SIG-M5 treated with dmso at 0.1 percent for 504 hours (cell line): ENCODE data around the gene GAPVD1.
A peak's percentile ranks its signal among the peaks of the same experiment; 100 is the strongest.
"Not testable (repeated sequence)": the region's sequence is repeated elsewhere in the genome, so short reads cannot be mapped to it uniquely, and the experiment has no call there.

ENCODE experiments used
- DNase-seq: peaks from one replicate; lab custom pipeline; 2025; ENCODE audit not compliant: unreplicated experiment; lab: John Stamatoyannopoulos, UW

Gene GAPVD1

DNA sequence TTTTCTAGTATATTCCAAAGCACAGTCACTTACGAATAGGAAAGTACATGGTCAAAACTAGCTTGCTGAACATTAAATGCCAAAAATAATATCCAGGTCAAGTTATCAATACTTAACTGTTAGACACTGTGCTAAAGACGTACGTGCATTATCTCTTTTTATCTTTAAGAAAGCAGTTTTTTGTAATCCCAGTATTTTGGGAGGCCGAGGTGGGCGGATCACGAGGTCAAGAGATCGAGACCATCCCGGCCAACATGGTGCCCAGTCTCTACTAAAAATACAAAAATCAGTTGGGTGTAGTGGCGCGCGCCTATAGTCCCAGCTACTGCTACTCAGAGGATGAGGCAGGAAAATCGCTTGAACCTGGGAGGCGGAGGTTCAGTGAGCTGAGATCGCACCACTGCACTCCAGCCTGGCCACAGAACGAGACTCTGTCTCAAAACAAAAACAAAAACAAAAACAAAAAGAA is 17.8 kb upstream of the GAPVD1 start:
- no peak for DNase-seq

DNA sequence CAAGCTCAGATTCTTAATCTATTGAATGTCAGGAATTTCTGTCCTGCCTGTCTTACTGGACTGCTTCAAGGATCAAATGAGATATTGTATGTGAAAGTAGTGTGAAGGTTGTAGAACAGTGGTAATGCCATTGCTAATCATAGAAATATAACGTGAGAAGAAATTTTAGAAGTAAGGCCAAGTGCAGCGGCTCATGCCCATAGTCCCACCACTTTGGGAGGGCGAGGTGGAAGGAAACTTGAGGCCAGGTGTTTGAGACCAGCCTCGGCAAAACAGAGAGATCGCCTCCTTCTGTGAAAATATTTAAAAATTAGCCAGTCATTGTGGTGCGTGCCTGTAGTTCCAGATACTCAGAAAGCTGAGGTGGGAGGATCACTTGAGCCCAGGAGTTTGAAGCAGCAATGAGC is 15.4 kb upstream of the GAPVD1 start:
- no peak for DNase-seq

DNA sequence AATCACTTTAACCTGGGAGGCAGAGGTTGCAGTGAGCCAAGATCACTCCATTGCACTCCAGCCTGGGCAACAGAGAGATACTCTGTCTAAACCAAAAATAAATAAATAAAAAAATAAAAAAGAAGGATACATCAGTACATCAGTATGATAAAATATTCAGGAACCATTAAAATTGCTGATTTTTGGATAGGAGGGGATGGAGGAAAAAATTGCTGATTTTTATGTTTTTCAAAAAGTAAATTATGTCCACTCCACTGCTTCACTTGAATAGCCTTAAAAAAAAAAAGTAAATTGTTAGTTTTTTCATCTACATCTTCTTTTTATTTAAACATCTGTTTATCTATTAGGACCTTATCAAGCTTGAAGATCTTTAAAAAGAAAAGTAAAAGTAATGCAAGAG is 7.4 kb upstream of the GAPVD1 start:
- no peak for DNase-seq

GRCh38 chr9:125255781-125256391 is 5.7 kb upstream of the GAPVD1 start:
- DNase-seq = no peak

DNA sequence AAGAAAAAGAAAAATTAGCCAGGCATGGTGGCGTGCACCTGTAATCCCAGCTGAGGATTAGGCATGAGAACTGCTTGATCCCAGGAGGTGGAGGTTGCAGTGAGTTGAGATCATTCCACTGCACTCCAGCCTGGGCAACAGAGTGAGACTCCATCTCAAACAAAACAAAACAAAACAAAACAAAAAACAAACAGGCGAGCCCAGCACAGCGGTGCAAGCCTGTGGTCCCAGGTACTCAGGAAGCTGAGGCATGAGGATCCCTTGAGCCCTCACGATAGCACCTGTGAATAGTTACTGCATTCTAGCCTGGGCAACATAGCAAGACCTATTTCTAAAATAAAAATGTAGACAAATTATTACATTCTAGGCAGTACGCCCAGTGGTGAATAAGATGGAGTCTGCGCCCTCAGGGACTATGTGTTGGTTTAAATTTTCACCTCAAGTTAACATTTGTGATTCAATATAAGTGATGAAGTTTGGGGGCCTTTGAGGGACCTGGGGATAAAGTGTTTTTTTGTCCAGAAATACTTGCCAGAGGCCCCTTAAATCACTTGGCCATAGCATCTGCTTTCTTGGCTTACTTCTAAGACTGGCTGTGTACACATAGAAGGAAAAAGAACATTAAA is 3.4 kb upstream of the GAPVD1 start:
- no peak for DNase-seq

- DNase-seq = peak; percentile 88
These were observed 2.6 kb upstream of the GAPVD1 start for GRCh38 chr9:125258832-125259534.

DNA sequence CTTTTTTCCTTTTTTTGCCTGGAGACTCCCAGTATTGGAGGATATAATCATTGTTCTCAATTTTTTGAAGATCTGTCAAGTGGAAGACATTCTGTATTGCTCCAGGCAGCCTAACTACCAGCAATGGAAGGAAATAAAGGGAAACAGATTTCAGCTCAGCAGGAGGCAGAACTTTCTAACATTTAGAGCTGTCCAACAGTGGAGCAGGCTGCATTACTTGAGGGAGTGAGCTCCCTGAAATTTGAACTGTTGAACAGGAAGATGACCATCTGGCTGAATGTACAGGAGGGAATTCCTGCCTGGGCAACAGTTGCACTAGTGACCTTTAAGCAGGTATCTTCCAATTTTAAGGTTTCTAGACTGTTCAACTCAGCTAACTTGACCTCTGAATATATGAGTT is 1.1 kb upstream of the GAPVD1 start:
- DNase-seq = no peak

GRCh38 chr9:125262294-125262991 is 817 bp downstream of the GAPVD1 start:
- peak; percentile 23 for DNase-seq

GRCh38 chr9:125264068-125264467 is 2.4 kb downstream of the GAPVD1 start:
- DNase-seq = not testable (repeated sequence)

DNA sequence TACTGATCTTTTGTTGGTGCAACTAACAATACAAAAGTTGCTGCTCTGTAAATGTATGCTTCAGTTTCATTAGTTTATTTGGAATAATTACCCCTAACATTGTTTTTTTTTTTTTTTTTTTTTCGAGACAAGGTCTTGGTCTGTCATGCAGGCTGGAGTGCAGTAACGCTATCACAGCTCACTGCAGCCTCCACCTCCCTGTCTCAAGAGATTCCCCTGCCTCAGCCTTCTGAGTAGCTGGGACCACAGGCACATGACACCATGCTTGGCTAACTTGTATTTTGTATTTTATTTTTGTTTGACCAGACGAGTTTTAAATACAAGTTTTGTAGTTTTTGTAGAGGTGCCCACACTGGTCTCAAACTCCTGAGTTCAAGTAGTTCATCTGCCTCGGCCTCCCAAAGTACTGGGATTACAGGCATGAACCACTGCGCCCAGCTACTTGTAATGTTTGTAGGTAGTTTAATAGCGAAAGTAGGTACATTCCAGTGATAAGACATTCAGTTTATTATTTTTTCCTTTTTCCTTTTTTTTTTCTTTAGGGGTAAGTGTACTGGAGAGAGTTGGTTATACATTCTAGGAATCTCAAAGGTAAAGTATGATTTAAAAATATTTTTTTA is 6.9 kb downstream of the GAPVD1 start:
- DNase-seq = no peak

DNA sequence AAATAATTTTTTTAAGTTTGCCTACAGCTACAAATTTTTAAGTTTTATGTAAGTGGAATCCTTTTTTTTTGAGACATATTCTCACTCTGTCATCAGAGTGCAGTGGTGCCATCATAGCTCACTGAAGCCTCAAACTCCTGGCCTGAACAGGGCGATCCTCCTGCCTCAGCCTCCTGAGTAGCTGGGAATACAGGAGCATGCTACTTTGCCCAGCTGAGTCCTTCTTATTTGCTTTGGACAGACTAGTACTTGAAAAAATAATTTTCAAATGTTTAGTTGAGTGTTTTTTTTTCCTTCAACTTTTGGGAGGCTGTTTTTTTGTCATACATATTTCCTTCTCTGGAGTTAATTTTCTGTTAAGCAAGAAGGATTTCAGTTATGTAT is 7.4 kb downstream of the GAPVD1 start:
- DNase-seq = no peak

GRCh38 chr9:125271081-125271480 is 9.5 kb downstream of the GAPVD1 start:
- DNase-seq = no peak

DNA sequence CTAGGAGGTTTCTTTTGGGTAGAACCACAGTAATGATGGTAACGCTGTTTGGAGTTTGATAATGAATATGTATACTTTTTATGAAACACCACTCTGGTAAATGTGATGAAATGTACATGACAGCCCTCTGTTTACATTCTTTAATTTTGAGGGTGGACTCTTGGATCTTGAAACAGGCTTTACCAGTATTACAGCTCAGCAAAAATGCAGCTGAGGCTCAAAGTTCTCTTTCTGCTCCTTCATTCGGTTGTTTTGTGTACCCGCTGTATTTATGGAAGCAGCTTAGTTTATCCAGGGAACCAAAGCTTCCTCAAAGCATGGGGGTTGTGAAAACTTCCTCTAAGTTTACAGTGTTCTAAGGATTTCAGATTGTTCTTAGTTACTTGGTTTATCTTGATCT is 11.1 kb downstream of the GAPVD1 start:
- peak; percentile 44 for DNase-seq

DNA sequence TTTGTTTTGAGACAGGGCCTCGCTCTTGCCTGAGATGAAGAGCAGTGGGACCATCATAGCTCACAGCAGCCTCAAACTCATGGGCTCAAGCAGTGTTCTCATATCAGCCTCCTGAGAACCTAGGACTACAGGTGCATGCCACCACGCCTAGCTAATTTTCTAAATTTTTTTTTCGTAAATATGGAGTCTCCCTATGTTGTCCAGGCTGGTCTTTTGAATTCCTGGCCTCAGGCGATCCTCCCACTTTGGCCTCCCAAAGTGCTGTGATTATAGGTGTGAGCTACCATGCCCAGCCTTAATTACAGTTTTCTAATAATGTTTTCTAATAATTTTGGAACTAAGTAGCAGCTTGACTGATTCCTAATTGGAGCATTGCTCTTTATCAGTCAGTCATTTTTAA is 15.1 kb downstream of the GAPVD1 start:
- DNase-seq = no peak

DNA sequence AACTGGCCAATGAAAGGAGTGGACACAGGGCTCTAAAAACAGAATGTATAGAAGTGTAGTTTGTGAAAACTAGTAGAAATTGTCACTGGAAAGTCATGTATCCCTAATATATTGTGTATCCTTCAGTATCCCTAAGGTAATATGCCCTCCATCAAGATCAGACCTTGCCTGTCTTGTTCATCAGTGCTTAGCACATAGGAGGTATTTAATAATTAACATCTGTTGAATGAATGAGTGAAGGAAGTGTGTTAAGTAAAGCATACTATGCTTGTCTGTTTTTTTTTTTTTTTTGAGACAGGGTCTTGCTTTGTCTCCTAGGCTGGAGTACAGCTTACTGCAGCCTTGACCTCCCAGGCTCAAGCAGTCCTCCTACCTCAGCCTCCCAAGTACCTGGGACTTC is 15.8 kb downstream of the GAPVD1 start:
- no peak for DNase-seq

DNA sequence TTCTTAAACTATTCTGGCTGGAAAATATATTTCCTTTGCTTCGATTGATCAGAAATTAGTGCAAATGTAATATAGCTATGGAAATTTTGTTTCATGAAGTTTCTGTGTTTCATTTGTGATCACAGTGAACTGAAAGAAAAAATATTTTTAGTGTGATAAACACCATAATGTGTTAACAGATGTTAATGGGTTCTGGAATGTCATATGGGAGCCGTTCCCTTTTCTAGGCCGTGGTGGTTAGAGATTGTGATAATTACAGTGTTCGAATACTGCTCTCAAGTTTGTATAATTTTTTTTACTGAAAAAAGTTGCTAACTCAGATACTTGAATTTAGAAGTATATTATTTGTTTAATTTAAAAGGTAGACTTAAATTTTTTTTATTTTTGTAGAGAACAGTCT is 19.3 kb downstream of the GAPVD1 start:
- no peak for DNase-seq

DNA sequence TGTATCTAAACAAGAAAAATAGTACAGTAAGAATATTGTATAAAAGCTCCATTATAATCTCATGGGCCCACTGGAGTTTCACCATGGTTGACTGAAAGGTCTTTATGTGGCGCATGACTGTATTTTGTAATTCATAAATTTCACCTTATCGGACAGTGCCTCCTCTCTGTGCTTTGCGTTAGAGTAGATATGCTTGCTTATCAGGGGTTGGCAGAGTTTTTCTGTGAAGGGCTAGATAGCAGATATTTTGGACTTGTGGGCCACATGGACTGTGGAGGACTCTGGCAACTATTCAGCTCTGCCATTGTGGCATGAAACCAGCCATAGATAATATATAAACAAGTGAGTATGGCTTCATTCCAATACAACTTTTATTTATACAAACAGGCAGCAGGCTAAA is 23.2 kb downstream of the GAPVD1 start:
- DNase-seq = no peak

DNA sequence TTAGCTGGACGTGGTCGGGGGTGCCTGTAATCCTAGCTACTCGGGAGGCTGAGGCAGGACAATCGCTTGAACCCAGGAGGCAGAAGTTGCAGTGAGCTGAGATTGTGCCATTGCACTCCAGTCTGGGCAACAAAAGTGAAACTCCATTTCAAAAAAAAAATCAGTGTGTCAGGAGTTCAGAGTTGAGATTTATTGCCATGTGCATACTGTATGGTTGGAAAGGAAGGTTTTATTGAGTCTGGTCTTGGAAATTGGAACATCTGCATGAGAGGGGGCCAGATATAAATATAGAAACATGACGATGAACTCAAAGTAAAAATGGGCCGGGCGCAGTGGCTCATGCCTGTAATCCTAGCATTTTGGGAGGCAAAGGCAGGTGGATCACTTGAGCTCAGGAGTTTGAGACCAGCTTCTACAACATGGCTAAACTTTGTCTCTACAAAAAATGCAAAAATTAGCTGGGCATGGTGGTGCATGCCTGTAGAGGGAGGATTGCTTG is 25.4 kb downstream of the GAPVD1 start:
- not testable (repeated sequence) for DNase-seq

- DNase-seq = no peak
These were observed 31.5 kb downstream of the GAPVD1 start for GRCh38 chr9:125293134-125293533.

- no peak for DNase-seq
These were observed 34.0 kb downstream of the GAPVD1 start for GRCh38 chr9:125295657-125296056.

- peak; percentile 67 for DNase-seq
These were observed 35.3 kb downstream of the GAPVD1 start for GRCh38 chr9:125296843-125297372.
